Measurements from ENCODE around the gene SIGLEC9.

SIGLEC9 gene

DNA sequence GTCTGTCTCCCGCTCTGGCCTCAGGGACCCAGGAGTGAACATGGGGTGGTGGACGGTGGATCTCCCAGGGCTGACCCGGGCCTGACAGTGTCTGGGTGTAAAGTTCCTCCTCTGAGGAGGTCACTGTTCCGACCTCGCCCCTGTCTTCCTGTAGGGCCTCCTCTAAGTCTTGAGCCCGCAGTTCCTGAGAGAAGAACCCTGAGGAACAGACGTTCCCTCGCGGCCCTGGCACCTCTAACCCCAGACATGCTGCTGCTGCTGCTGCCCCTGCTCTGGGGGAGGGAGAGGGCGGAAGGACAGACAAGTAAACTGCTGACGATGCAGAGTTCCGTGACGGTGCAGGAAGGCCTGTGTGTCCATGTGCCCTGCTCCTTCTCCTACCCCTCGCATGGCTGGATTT, at the start of gene SIGLEC9:
TSS of gene SIGLEC9 (plus strand) at position 178 of the 400 bp plus-strand sequence. CDS start at position 247, 69 bp downstream.
- DNase-seq, result no peak

DNA sequence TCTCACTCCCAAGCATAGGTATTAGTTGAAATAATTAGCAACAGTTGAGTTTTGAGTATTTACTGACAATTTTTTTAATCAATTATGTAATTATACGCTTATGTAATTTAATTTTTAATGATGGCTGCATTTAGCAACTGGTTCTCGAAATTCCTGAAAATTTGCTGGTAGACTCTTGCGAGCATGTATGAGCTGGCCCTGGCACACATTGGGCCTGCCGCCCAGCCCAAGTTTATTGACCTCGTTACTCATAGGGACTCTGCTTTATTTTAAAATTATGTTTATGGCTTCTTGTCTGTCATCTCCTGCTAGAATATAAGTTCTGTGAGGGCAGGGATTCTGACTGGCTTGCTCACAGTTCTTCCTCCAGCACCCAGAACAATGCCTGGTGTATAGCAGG, 48.7 kb upstream of the SIGLEC9 start:
- no peak for DNase-seq

- no peak for DNase-seq
These were observed 48.0 kb upstream of the SIGLEC9 start for GRCh38 chr19:51076631-51077213.

GRCh38 chr19:51078104-51078503, 46.6 kb upstream of the SIGLEC9 start:
- no peak for DNase-seq

- DNase-seq, result no peak
These were observed 46.0 kb upstream of the SIGLEC9 start for GRCh38 chr19:51078731-51079130.

DNA sequence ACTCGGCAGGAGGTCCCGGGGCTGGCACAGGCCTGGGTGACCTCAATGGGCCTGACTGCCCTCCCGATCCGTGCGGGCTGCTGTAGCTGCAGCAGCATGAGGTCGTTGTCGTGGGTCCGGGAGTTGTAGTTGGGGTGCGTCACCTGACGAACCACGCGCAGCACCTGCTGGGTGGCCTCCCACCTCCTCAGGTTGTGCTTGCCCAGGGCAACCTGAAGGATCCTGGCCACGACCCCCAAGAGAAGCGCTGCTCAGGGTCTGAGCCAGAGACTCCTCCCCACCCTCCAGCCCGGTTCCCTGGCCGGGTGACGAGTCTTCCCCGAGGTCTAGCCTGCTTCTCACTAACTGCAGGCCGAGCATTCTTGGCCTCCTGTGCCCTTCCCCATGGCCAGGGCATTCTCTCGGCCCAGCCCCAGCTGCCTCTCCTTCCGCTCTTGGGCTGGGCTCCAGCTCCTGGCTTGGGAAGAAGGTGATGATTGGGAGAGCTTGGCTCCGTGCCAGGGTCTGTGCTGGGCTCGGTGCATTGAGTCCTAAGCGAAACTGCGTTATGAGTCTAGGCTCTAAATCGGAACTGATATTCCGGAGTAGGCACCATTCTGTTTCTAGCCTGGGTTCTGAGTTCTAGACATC, 45.1 kb upstream of the SIGLEC9 start:
- no peak for DNase-seq

- no peak for DNase-seq
These were observed 43.2 kb upstream of the SIGLEC9 start for GRCh38 chr19:51081476-51081875.

DNA sequence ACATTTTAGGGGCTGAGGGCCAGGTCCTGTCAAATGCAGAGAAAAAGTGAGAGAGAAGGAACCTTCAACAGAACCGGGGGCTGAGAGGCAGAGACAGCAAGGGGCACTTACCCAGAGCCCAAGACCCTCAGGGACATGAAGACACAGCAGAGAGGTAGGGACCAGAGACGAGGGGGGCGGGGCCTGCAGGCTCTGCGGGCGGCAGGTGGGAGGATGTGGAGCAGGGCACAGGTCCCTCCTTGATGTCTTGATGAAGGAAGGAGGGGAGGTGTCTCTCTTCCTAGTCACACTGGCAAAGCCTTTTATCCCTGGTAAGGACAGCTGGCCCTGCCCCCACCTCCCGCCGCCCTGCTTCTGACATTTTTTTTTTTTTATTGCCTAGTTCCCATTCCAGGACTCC, 42.1 kb upstream of the SIGLEC9 start, which contains the start of gene KLK14:
TSS of gene KLK14 (minus strand) at position 277 of the 400 bp plus-strand sequence. CDS start at position 4, 273 bp downstream.
- DNase-seq, result no peak

- DNase-seq, result no peak
These were observed 41.5 kb upstream of the SIGLEC9 start for GRCh38 chr19:51083181-51083580.

DNA sequence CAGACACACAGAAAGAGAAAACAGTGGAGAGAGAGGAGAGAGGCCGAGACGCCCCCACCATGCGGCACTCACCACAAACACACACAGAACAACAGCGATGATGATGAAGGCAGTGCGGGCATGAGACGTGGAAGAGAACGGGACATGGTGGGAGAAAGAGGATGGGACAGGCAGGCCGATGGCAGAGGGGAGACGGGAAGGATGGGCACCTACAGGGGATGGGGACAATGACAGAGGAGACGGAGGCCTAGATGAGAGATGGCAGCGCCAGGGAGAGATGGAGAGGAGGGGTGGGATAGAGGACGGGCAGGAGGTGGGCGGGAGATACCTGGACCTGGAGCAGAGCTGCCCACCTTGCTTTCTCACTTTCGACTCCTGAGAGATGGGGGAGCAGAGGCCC, 40.9 kb upstream of the SIGLEC9 start:
- no peak for DNase-seq

- DNase-seq, result no peak
These were observed 40.2 kb upstream of the SIGLEC9 start for GRCh38 chr19:51084505-51084904.

DNA sequence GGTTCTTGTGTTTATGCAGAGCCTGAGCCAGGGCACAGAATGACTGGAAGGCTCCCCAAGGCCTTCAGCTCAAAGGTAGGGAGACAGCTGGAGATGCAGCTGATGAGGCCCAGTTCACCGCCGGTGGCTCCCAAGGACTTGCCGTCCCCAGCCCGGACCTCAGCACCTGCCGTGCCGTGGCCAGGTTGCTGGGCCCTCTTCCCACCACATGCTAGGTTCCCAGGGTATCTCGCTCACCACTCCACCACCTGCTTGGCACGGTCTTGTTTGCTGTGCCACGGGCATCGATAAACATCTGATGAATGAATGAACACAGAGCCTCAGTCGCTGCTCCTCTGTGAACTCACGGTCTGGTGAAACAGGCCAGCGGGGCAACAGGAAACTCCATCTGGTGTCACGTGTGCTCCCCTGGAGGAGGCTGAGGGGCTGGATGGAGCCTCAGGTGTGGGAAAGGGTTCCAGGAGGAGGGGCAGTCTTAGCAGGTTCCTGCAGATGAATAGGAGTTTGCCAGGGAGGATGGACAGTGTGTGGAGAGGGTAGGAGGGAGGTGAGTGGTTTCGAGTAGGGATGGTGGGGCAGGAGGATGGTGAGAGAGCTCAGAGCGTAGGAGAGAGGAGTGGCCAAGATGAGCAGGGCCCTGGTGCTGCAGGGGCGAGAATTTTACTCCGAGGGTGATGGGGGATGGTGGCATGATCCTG, 38.4 kb upstream of the SIGLEC9 start:
- DNase-seq, result no peak

GRCh38 chr19:51089786-51090185, 34.9 kb upstream of the SIGLEC9 start:
- DNase-seq, result no peak

DNA sequence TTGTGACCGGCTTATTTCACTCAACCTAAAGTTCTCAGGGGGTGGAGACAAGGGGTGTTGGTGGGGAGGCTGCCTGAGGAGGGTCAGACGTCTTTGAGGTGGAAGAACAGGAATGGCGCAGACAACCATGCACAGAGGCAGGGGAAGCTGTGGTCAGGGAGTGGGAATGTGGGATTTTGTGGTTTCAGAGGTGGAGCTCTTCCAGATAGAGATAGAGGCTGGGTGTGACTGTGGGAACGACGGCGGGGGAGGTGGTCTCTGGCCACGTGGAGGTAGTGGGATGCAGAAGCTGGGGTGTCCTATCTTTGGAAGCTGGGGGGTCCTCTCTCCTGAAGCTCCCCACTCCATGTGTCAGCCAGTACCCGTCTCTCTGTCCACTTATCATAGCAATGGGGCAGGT, 34.2 kb upstream of the SIGLEC9 start:
- DNase-seq, result no peak

GRCh38 chr19:51091126-51091525, 33.6 kb upstream of the SIGLEC9 start:
- no peak for DNase-seq

DNA sequence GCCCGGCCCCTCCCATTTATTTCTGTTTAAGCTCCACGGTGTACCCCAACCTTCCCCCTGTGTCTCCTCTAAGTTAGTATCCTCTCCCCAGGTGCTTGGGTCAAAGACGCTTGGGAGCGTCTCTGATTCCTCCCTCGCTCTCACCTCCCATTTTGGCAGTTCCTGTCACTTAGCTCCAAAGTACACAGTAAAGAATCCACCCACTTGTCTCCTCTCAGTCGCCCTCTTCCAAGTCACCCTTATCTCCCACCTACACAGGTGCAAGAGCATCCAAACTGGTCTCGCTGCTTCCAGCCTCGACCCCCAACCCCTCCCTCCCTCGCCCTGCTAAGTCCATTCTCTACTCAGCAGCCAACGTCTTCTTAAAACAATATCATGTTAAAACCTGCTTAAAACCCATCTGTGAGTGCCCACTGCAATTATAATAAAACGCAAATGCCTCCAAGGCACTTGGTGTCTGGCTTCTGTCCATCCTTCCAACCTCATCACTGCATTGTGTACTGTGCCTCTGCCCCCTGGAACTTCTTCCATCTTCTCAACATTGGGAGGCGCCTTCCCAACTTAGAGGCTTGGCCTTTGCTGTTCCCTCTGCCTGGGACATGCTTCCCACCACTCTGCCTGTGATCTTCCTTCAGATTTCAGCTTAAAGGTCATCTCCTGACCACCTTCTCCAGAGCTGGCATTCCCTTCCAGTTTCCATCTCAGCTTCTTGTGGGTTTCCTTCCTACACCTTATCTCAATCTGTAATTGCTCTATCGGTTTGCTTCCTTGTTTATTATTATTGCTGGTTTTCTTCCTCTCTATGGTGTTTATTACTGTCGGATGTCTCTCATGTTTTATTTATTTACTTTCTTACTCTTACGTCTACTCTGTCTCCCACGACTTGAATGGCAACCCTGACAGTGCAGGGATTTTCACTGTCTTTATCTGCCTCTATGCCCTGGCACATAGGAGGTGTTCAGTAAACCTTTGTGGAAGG, 32.5 kb upstream of the SIGLEC9 start:
- DNase-seq, result no peak

DNA sequence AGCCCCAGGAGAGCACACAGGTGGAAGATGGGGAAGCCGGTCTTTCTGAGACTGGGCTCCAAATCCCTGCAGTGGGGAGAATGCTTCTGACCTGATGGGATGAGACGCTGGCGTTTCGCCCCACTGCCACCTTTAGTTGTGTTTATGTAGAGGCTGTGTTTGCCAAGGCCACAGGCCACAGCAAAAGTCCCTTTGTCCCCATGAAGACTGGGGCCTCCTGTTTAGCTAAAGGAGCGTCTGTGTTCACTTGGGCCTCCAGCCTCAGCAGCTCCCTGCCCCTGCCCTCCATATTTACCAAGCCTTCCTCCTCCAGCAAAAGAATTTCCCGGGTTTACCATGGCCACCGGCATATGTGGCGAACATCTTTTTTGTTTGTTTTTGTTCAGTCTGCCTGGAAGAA, 31.6 kb upstream of the SIGLEC9 start:
- DNase-seq, result no peak

DNA sequence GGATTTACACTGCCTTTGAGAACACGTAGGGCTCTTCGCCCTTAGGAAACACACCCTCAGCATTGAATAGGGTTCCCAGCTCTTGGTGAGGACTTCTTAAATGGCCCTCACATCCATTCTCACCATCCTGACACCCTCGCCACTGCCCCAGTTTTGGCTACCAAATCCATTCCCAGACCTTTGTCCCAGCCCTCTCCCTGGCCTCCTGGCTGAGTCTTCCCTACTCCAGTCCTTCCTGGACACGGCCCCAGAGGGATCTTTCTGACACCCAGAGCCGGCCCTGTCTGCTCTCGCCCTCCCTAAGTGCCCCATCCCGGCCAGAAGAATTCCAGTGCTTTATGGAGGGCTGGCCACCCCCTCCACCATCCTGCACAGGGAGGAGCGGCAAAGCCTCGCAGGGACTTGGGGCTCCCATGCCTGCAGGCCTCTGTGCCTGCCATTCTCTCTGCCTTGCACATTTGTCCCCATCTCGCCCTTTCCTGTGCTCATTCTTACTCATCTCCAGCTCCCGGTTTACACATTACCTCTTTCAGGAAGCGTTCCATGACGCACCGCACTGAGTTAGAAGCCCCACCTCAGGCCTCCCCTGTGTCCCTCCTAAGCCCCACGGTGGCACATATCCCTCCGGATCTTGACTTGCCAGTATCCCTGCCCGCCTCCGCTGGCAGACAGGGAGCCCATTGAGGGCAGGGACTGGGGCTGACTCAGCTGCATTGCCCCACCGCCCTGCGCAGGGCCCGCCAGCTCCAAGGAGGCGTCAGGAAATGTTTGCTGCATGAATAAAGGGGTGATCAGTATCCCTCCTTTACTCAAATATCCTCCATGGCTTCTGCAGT, 31.0 kb upstream of the SIGLEC9 start:
- no peak for DNase-seq

DNA sequence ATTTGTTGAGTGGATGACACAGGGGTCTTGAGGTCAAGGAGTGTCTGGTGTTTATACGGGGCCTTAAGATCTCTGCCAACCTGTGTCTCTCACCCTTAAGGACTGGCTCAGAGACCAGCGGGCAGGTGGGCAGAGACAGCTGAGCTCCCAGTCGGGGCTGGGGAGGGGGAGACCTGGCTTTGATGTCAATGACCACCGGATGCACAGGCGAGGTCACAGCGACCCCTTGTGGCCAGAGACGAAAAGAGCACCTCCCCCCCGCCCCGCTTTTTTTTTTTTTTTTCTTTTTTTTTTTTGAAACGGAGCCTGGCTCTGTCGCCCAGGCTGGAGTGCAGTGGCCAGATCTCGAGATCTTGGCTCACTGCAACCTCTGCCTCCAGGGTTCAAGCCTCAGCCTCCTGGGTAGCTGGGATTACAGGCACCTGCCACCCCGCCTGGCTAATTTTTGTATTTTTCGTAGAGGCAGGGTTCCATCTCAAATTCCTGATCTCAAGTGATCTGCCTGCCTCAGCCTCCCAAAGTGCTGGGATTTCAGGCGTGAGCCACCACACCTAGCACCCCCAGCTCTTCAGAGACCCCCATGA, 29.9 kb upstream of the SIGLEC9 start:
- DNase-seq, result peak; percentile 26

GRCh38 chr19:51096473-51097165, 28.1 kb upstream of the SIGLEC9 start:
- DNase-seq, result no peak

GRCh38 chr19:51097166-51097738, 27.5 kb upstream of the SIGLEC9 start:
- DNase-seq, result peak; percentile 70
